PC-3 (cell line): ENCODE data around the gene ARHGAP42. TPM values are rescaled to one million over a fixed set of nuclear protein-coding genes. Genes with fewer than 3 reads are reported as not detected.

Experiments used
- ATAC-seq: fragments of 200-7000 bp; cut with Tn5 transposase; 2 replicates; pipeline ENCODE4 v1.9.1; 2020; ENCODE audit warnings: mild to moderate bottlenecking, moderate library complexity
- BruUV-seq: library from RNA; stranded (reverse); fragments of 400-500 nt; replicated peaks from 2 replicates; lab custom pipeline; 2021; lab: Mats Ljungman, UMichigan
- CTCF ChIA-PET: fragments of 300-600 bp; sonication (Branson Sonifier 250); formaldehyde crosslinking; loops from one replicate; lab custom pipeline; 2022; ENCODE audit warnings: antibody characterized with exemption; lab: Charles Lee
- POLR2A ChIA-PET: fragments of 300-600 bp; sonication (Branson Sonifier 250); formaldehyde crosslinking; loops from one replicate; lab custom pipeline; 2022; ENCODE audit warnings: antibody characterized with exemption; ENCODE audit not compliant: unreplicated experiment; lab: Charles Lee
- DNase-seq: peaks from one replicate; pipeline ENCODE4 v3.0.0-alpha.2; 2015
- H2AFZ ChIP-seq: fragments of 300-600 bp; sonication (generic); 2 replicates; pipeline ENCODE4 v1.6.0; 2016; ENCODE audit warnings: antibody characterized with exemption, low read length
- H3F3A ChIP-seq: fragments of 300-600 bp; sonication (generic); one replicate; pipeline ENCODE4 v1.6.0; 2017; ENCODE audit warnings: antibody characterized with exemption, low read length, control low read depth, mild to moderate bottlenecking; ENCODE audit not compliant: unreplicated experiment
- H3K27ac ChIP-seq: fragments of 300-600 bp; sonication (generic); 2 replicates; pipeline ENCODE4 v1.5.1; 2016; ENCODE audit warnings: mild to moderate bottlenecking, low read length
- H3K27me3 ChIP-seq: fragments of 300-600 bp; sonication (generic); 2 replicates; pipeline ENCODE4 v1.6.1; 2016; ENCODE audit warnings: low read length, mixed read lengths
- H3K36me3 ChIP-seq: fragments of 300-600 bp; sonication (generic); 2 replicates; pipeline ENCODE4 v1.6.1; 2016; ENCODE audit warnings: low read depth, mixed run types, low read length, mixed read lengths
- H3K4me1 ChIP-seq: fragments of 300-600 bp; sonication (generic); 2 replicates; pipeline ENCODE4 v1.5.1; 2016; ENCODE audit warnings: low read length; ENCODE audit not compliant: insufficient read depth
- H3K4me2 ChIP-seq: fragments of 300-600 bp; sonication (generic); 2 replicates; pipeline ENCODE4 v1.6.0; 2016; ENCODE audit warnings: low read length
- H3K4me3 ChIP-seq: fragments of 300-600 bp; sonication (generic); 2 replicates; pipeline ENCODE4 v1.5.1; 2016; ENCODE audit warnings: mild to moderate bottlenecking, low read length, mixed read lengths
- H3K79me2 ChIP-seq: fragments of 300-600 bp; sonication (generic); 2 replicates; pipeline ENCODE4 v1.6.1; 2017; ENCODE audit warnings: low read length, mixed read lengths
- H3K9ac ChIP-seq: fragments of 300-600 bp; sonication (generic); 2 replicates; pipeline ENCODE4 v1.6.0; 2016; ENCODE audit warnings: mild to moderate bottlenecking, low read length
- H3K9me2 ChIP-seq: fragments of 300-600 bp; sonication (generic); replicated peaks from 2 replicates; pipeline ENCODE4 v1.6.1; 2016; ENCODE audit warnings: mixed run types, low read length, mixed read lengths
- H3K9me3 ChIP-seq: fragments of 300-600 bp; sonication (generic); 2 replicates; pipeline ENCODE4 v1.6.1; 2016; ENCODE audit warnings: low read length, mixed read lengths
- H4K20me1 ChIP-seq: fragments of 300-600 bp; sonication (generic); 2 replicates; pipeline ENCODE4 v1.6.1; 2016; ENCODE audit warnings: low read length, mixed read lengths
- EZH2 ChIP-seq: fragments of 300-600 bp; sonication (generic); IDR thresholded peaks from one replicate; pipeline ENCODE4 v1.6.1; 2017; ENCODE audit warnings: antibody characterized with exemption, mild to moderate bottlenecking, low read length; ENCODE audit not compliant: unreplicated experiment
- EZH2phosphoT487 ChIP-seq: fragments of 300-600 bp; sonication (generic); IDR thresholded peaks from 2 replicates; pipeline ENCODE4 v1.6.1; 2018; ENCODE audit warnings: mild to moderate bottlenecking, antibody characterized with exemption, low read length, borderline replicate concordance
- intact Hi-C: fragments of 100-400 bp; cut with micrococcal nuclease; formaldehyde crosslinking; loops from 2 replicates; pipeline ENCODE4 v1.9.0; 2023
- total RNA-seq: library from RNA; depleted of rRNA; stranded (reverse); fragments of >200 nt; gene quantifications from 2 replicates; pipeline ENCODE4 v1.2.3, GENCODE V29; 2014
- TF ChIP-seq, protein P1 (sequence below): fragments of 300-600 bp; sonication (generic); conservative IDR thresholded peaks from 2 replicates; pipeline ENCODE4 v1.5.1; 2017; ENCODE audit warnings: antibody characterized with exemption, low read depth, mild to moderate bottlenecking, low read length

ARHGAP42 gene
- total RNA-seq, 1 experiment from 2014 or later = 12.1 TPM

DNA sequence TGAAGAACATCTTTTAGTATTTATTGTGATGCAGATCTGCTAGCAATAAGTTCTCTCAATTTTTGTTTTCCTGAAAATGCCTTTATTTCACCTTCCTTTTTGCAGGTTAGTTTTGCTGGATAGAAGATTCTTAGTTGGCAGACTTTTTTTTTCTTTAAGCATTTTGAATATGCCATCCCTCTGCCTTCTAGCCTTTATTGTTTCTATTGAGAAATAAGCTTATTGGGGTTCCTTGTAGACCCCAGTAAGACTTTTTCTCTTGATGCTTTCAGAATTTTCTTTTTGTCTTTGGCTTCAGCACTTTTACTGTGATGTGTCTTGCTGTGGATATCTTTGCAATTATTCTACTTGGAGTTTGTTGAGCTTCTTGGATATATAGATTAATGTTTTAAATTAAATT, 281.9 kb downstream of the ARHGAP42 start:
- CTCF ChIA-PET = no interaction called here
- POLR2A ChIA-PET = no interaction called here
- H3K4me3 ChIP-seq = no peak overlapping the region
- H3K9me3 ChIP-seq = no peaks in the 10 kb centered on the region
- H3K4me1 ChIP-seq = 0 out of 2 replicates have a peak, but pooled peaks cover 2% of the 10 kb centered on the region
- no peak overlapping the region for H3K4me2 ChIP-seq
- H3K27ac ChIP-seq = no peak overlapping the region
- DNase-seq (no peak), ATAC-seq (no peak)
- H2AFZ ChIP-seq = no peak overlapping the region
- 0 out of 2 replicates have a peak, but pooled peaks cover 10% of the 10 kb centered on the region for H3K36me3 ChIP-seq
- no peaks in the 10 kb centered on the region for H4K20me1 ChIP-seq
- no TSS peak for BruUV-seq
- H3F3A ChIP-seq = no peaks in the 10 kb centered on the region
- TF ChIP-seq EZH2phosphoT487 (no peak), EZH2 (no peak)
- TF ChIP-seq, protein P1, sequence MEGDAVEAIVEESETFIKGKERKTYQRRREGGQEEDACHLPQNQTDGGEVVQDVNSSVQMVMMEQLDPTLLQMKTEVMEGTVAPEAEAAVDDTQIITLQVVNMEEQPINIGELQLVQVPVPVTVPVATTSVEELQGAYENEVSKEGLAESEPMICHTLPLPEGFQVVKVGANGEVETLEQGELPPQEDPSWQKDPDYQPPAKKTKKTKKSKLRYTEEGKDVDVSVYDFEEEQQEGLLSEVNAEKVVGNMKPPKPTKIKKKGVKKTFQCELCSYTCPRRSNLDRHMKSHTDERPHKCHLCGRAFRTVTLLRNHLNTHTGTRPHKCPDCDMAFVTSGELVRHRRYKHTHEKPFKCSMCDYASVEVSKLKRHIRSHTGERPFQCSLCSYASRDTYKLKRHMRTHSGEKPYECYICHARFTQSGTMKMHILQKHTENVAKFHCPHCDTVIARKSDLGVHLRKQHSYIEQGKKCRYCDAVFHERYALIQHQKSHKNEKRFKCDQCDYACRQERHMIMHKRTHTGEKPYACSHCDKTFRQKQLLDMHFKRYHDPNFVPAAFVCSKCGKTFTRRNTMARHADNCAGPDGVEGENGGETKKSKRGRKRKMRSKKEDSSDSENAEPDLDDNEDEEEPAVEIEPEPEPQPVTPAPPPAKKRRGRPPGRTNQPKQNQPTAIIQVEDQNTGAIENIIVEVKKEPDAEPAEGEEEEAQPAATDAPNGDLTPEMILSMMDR = no peak
- no peaks in the 10 kb centered on the region for H3K79me2 ChIP-seq
- intact Hi-C loops = no loop called here
- no peaks in the 10 kb centered on the region for H3K27me3 ChIP-seq
- no peak overlapping the region for H3K9ac ChIP-seq
- no peaks in the 10 kb centered on the region for H3K9me2 ChIP-seq

DNA sequence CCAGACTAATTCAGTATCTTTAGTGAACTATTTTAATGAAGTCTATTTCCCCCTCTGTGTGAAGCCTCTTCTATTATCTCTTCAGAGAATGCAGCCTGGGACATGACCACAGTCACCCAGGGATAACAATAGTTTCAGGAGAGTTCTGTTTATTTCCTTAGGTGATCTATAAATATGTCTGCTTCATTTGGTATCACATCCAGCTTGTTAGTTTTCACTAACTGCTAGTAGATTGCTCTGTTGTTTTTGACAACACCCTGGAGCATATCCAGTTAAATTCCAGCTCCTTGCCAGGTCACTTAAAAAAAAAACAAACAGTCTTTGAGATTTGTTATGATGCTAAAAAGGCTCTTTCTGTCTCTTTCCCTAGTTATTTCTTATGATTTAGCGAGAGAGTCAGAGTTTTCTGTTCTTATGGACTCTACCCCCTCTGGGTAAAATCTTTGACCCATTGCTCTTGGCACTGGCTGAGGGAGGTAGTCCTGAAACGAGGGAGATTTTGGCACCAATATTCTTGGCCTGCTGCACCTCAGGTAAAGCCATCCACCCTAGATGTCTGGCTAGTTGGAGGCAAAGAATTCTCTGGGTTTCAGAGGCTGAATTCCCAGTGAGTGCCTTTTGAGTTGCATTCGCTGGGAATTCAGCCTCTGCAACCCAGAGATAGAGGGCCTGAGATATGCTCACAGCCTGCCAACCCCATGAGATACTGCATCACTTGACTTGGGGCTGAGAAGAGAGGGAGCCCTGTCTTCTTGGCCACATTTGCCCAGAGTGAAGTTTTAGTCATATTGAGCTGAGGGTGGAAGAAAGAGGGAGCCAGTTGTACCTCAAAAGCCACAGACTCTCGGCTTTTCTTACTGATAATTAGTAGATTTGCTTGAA, 283.4 kb downstream of the ARHGAP42 start:
- intact Hi-C loops = no loop called here
- no peak overlapping the region for H3K4me2 ChIP-seq
- H4K20me1 ChIP-seq = no peaks in the 10 kb centered on the region
- no peaks in the 10 kb centered on the region for H3K27me3 ChIP-seq
- no peaks in the 10 kb centered on the region for H3K9me3 ChIP-seq
- H2AFZ ChIP-seq = no peak overlapping the region
- H3K79me2 ChIP-seq = no peaks in the 10 kb centered on the region
- TF ChIP-seq, protein P1 = no peak
- no peak for TF ChIP-seq EZH2
- TF ChIP-seq EZH2phosphoT487 = no peak
- H3K4me3 ChIP-seq = no peak overlapping the region
- ATAC-seq (no peak), DNase-seq (no peak)
- H3K9me2 ChIP-seq = no peaks in the 10 kb centered on the region
- BruUV-seq = no TSS peak
- H3K4me1 ChIP-seq = 0 out of 2 replicates have a peak, but pooled peaks cover 2% of the 10 kb centered on the region
- no peaks in the 10 kb centered on the region for H3F3A ChIP-seq
- H3K9ac ChIP-seq = no peak overlapping the region
- no peak overlapping the region for H3K27ac ChIP-seq
- POLR2A ChIA-PET = no interaction called here
- CTCF ChIA-PET = no interaction called here
- 0 out of 2 replicates have a peak, but pooled peaks cover under 1% of the 10 kb centered on the region for H3K36me3 ChIP-seq

DNA sequence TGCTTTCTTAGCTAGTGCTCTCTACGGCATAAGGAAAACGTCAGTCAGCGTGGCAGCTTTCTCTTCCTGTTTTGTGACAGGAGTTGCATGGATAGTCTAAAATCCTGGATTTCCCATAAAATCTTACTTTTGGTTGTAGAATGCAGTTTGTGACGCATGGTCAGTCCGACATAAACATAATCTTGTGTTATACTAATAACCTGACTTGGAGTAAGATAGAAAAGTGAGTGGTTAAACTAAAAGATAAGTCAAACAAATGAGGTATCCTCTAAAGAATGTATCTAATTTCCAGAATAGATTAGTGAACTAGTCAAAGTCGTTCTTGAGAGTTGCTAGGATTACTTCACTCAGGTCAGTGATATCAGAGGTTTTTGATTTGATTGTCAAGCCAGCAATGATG, 285.0 kb downstream of the ARHGAP42 start:
- Histone ChIP-seq H2AFZ (no peak overlapping the region), H3K27me3 (no peaks in the 10 kb centered on the region), H3K36me3 (peaks cover 5% of the 10 kb centered on the region; the same call in 1 of the 2 replicates), H3K4me1 (0 out of 2 replicates have a peak, but pooled peaks cover 2% of the 10 kb centered on the region), H4K20me1 (no peaks in the 10 kb centered on the region), H3K9me3 (no peaks in the 10 kb centered on the region), H3F3A (no peaks in the 10 kb centered on the region), H3K27ac (no peak overlapping the region), H3K79me2 (no peaks in the 10 kb centered on the region), H3K4me2 (no peak overlapping the region), H3K4me3 (no peak overlapping the region), H3K9me2 (no peaks in the 10 kb centered on the region), H3K9ac (no peak overlapping the region)
- ChIA-PET CTCF (no interaction called here), POLR2A (no interaction called here)
- TF ChIP-seq EZH2 = no peak
- TF ChIP-seq, protein P1 = no peak
- no peak for TF ChIP-seq EZH2phosphoT487
- DNase-seq = no peak
- intact Hi-C loops = no loop called here
- no peak for ATAC-seq
- no TSS peak for BruUV-seq
